ENCODE results near the gene SEC23IP. TPM values are rescaled to one million over a fixed set of nuclear protein-coding genes. Genes with fewer than 3 reads are reported as not detected.

The SEC23IP gene
- 10 to 100 TPM; 45.1 to 54.5 (median 49.4) TPM for total RNA-seq
- 36.9 TPM for total RNA-seq (2013)

- ATAC-seq (peak; percentile 97 to 99 (median 99)), DNase-seq (peak; percentile 85 to 94)
- H3K4me3 Mint-ChIP-seq: peak within 1 kb of the TSS; percentile 98
- Histone ChIP-seq H3K9me3 (ENCODE audit: control insufficient read depth, insufficient read depth, low read length) (no peaks in the 10 kb centered on the region), H3K27ac (ENCODE audit: low read length) (peak within 1 kb of the TSS; percentile 81), H3K27me3 (ENCODE audit: control insufficient read depth, insufficient read depth, low read length) (no peaks in the 10 kb centered on the region), H3K36me3 (ENCODE audit: control insufficient read depth, insufficient read depth, low read length) (no peaks in the 10 kb centered on the region), H3K4me3 (ENCODE audit: low read length) (peak within 1 kb of the TSS; percentile 76), H3K4me1 (ENCODE audit: control insufficient read depth, insufficient read depth, low read length) (peaks cover 18% of the 10 kb centered on the region)
- no peak for TF ChIP-seq CTCF (IDR thresholded peaks at IDR 0.05)
- under 1% methylated on average over 59 of the region's 61 CpGs for WGBS (ENCODE audit: insufficient coverage)
- no peaks in the 10 kb centered on the region for H3K36me3 Mint-ChIP-seq
- H3K27me3 Mint-ChIP-seq (ENCODE audit: low read depth in 2 of 2): peaks cover 0 to 4% of the 10 kb centered on the region in 2 donors
- intact Hi-C loops (cut with micrococcal nuclease): loop anchor here (1.0 kb wide), 1 partner anchor 19 kb away; no protein-coding TSS in a partner anchor
- peaks cover 0 to 2% of the 10 kb centered on the region in 2 donors for H3K9me3 Mint-ChIP-seq
- H3K27ac Mint-ChIP-seq: peak within 1 kb of the TSS; percentile 92 to 95
- peaks cover 40 to 45% of the 10 kb centered on the region in 2 donors for H3K4me1 Mint-ChIP-seq
These were observed at the start of gene SEC23IP for GRCh38 chr10:119892188-119893065. Gene SEC23IP (plus strand): TSS chr10:119892730. CDS start chr10:119892783, 53 bp downstream.

GRCh38 chr10:119845656-119846055 is 46.9 kb upstream of the SEC23IP start:
- ATAC-seq: no peak
- H3K4me1 Mint-ChIP-seq: peaks cover 0 to 5% of the 10 kb centered on the region in 2 donors

GRCh38 chr10:119849031-119849789 is 43.3 kb upstream of the SEC23IP start:
- H3K4me1 Mint-ChIP-seq: no peaks in the 10 kb centered on the region
- no peak for TF ChIP-seq CTCF (IDR thresholded peaks at IDR 0.05)
- no peak for DNase-seq
- peak overlapping the region in 1 of 2 donors; percentile 22 for H3K27ac Mint-ChIP-seq
- intact Hi-C loops (cut with micrococcal nuclease): no loop called here
- H3K4me1 ChIP-seq (ENCODE audit: control insufficient read depth, insufficient read depth, low read length): no peaks in the 10 kb centered on the region
- 91% methylated on average over 6 of the region's 6 CpGs for WGBS (ENCODE audit: insufficient coverage)
- ATAC-seq: no peak
- no peak overlapping the region for H3K4me3 ChIP-seq (ENCODE audit: low read length)
- H3K9me3 ChIP-seq (ENCODE audit: control insufficient read depth, insufficient read depth, low read length): no peaks in the 10 kb centered on the region
- no peaks in the 10 kb centered on the region for H3K27me3 ChIP-seq (ENCODE audit: control insufficient read depth, insufficient read depth, low read length)
- no peaks in the 10 kb centered on the region for H3K9me3 Mint-ChIP-seq
- peaks cover 20% of the 10 kb centered on the region for H3K36me3 Mint-ChIP-seq
- H3K4me3 Mint-ChIP-seq: no peak overlapping the region
- H3K27ac ChIP-seq (ENCODE audit: low read length): no peak overlapping the region
- no peaks in the 10 kb centered on the region for H3K27me3 Mint-ChIP-seq (ENCODE audit: low read depth in 2 of 2)
- peaks cover 80% of the 10 kb centered on the region for H3K36me3 ChIP-seq (ENCODE audit: control insufficient read depth, insufficient read depth, low read length)

More at GRCh38 chr10:119845656-119846055, 46.9 kb upstream of the SEC23IP start:
- H3K4me1 ChIP-seq (ENCODE audit: control insufficient read depth, insufficient read depth, low read length): no peaks in the 10 kb centered on the region
- Mint-ChIP-seq H3K4me3 (no peak overlapping the region), H3K27me3 (ENCODE audit: low read depth in 2 of 2) (no peaks in the 10 kb centered on the region), H3K36me3 (peaks cover 27% of the 10 kb centered on the region), H3K27ac (no peak overlapping the region), H3K9me3 (no peaks in the 10 kb centered on the region)
- H3K27ac ChIP-seq (ENCODE audit: low read length): no peak overlapping the region
- no peak overlapping the region for H3K4me3 ChIP-seq (ENCODE audit: low read length)
- WGBS (ENCODE audit: insufficient coverage): 100% methylated on average over 1 of the region's 1 CpG
- intact Hi-C loops (cut with micrococcal nuclease): no loop called here
- no peaks in the 10 kb centered on the region for H3K27me3 ChIP-seq (ENCODE audit: control insufficient read depth, insufficient read depth, low read length)
- H3K36me3 ChIP-seq (ENCODE audit: control insufficient read depth, insufficient read depth, low read length): peaks cover 86% of the 10 kb centered on the region
- DNase-seq: no peak
- no peaks in the 10 kb centered on the region for H3K9me3 ChIP-seq (ENCODE audit: control insufficient read depth, insufficient read depth, low read length)
- TF ChIP-seq CTCF (IDR thresholded peaks at IDR 0.05): no peak

Data from natural killer cell (primary cell).